Ascending aorta (tissue), 2 donors: ENCODE results near the gene ZC2HC1C. TPM values are rescaled to one million over a fixed set of nuclear protein-coding genes. Genes with fewer than 3 reads are reported as not detected.
"Not testable (repeated sequence)": the region's sequence is repeated elsewhere in the genome, so short reads cannot be mapped to it uniquely, and the experiment has no call there.

Experiments
- DNase-seq, 2 donors: peaks; one replicate each; pipeline ENCODE4 v3.0.0-alpha.2; 2019; ENCODE audit warnings: low spot score in 2 of 2
- H3K27ac ChIP-seq, 2 donors: fragments of 200-600 bp; sonication (generic); one replicate each; pipeline ENCODE4 v1.5.1; 2016 to 2017; ENCODE audit warnings: mild to moderate bottlenecking in 1 of 2
- H3K27me3 ChIP-seq: fragments of 200-600 bp; sonication (generic); one replicate; pipeline ENCODE4 v1.5.1; 2017
- H3K36me3 ChIP-seq, 2 donors: fragments of 200-600 bp; sonication (generic); one replicate each; pipeline ENCODE4 v1.5.1; 2016
- H3K4me1 ChIP-seq, 2 donors: fragments of 200-600 bp; sonication (generic); one replicate each; pipeline ENCODE4 v1.5.1; 2016 to 2017; ENCODE audit warnings: mild to moderate bottlenecking in 1 of 2
- H3K4me3 ChIP-seq, 2 donors: fragments of 200-600 bp; sonication (generic); one replicate each; pipeline ENCODE4 v1.5.1; 2016 to 2017; ENCODE audit warnings: mild to moderate bottlenecking in 1 of 2
- H3K9me3 ChIP-seq, 2 donors: fragments of 200-600 bp; sonication (generic); one replicate each; pipeline ENCODE4 v1.5.1; 2016
- intact Hi-C: fragments of 100-400 bp; cut with DNase I; formaldehyde crosslinking; loops from one replicate; pipeline ENCODE4 v1.15.1; 2023
- total RNA-seq: library from RNA; depleted of rRNA; stranded (reverse); fragments of >200 nt; gene quantifications from one replicate; pipeline ENCODE4 v1.1.0, GENCODE V29; 2016
- TF ChIP-seq, protein P1 (sequence below), 3 experiments: fragments of 200-600 bp in 2 of 3; fragments of 450-650 bp in 1 of 3; sonication (generic) in 2 of 3; IDR thresholded peaks; one replicate each; pipeline ENCODE4 v1.5.1; 2016 to 2019; ENCODE audit warnings: antibody characterized with exemption in 3 of 3, mild to moderate bottlenecking in 1 of 3, moderate library complexity in 1 of 3

Gene ZC2HC1C
- total RNA-seq, 1 donor from 2014 or later = not detected

DNA sequence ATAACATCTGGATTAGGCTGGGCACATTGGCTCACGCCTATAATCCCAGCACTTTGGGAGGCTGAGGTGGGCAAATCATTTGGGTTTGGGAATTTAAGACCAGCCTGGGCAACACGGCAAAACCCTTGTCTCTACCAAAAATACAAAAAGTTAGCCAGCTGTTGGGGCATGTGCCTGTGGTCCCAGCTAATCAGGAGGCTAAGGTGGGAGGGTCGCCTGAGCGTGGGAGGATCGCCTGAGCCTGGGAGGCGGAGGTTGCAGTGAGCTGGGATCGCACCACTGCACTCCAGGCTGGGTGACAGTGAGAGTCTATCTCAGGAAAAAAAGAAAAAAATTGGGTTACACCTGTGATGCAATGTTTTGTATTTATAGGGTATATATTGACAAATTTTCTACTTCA lies 52.1 kb downstream of the ZC2HC1C start:
- TF ChIP-seq, protein P1, sequence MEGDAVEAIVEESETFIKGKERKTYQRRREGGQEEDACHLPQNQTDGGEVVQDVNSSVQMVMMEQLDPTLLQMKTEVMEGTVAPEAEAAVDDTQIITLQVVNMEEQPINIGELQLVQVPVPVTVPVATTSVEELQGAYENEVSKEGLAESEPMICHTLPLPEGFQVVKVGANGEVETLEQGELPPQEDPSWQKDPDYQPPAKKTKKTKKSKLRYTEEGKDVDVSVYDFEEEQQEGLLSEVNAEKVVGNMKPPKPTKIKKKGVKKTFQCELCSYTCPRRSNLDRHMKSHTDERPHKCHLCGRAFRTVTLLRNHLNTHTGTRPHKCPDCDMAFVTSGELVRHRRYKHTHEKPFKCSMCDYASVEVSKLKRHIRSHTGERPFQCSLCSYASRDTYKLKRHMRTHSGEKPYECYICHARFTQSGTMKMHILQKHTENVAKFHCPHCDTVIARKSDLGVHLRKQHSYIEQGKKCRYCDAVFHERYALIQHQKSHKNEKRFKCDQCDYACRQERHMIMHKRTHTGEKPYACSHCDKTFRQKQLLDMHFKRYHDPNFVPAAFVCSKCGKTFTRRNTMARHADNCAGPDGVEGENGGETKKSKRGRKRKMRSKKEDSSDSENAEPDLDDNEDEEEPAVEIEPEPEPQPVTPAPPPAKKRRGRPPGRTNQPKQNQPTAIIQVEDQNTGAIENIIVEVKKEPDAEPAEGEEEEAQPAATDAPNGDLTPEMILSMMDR (IDR thresholded peaks at IDR 0.05) = no peak
- intact Hi-C loops = no loop called here
- H3K36me3 ChIP-seq = peaks cover 36 to 40% of the 10 kb centered on the region in 2 donors

DNA sequence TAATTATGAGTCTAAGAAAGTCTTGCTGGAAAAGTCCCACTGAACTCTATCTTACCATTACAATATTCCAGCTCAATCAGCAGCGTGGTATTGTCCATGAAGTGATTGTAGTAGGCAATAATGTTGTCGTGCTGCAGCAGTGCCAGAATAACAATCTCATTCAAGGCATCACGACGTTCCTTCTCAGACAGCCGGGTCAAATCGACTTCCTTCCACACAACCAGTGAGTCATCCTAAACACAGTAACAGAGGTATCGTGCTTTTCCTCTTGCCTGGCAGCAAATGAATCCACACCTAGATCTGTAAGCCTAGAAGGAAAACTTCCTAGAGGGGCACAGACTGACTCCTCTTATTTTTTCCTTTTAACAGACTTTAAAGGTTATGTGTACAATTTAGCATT lies 54.5 kb downstream of the ZC2HC1C start:
- peaks cover 15 to 17% of the 10 kb centered on the region in 2 donors for H3K36me3 ChIP-seq
- intact Hi-C loops = no loop called here
- H3K4me3 ChIP-seq = no peak overlapping the region
- peak overlapping the region; percentile 19 to 47 for H3K27ac ChIP-seq
- no peaks in the 10 kb centered on the region for H3K27me3 ChIP-seq
- H3K4me1 ChIP-seq = peaks cover 6 to 18% of the 10 kb centered on the region in 2 donors
- no peaks in the 10 kb centered on the region for H3K9me3 ChIP-seq
- TF ChIP-seq, protein P1 (IDR thresholded peaks at IDR 0.05) = no peak
- DNase-seq = peak in 1 of 2 donors; percentile 21

More for the DNA sequence above, 52.1 kb downstream of the ZC2HC1C start:
- Histone ChIP-seq H3K4me1 (peaks cover 0 to 5% of the 10 kb centered on the region in 2 donors), H3K27me3 (no peaks in the 10 kb centered on the region), H3K9me3 (no peaks in the 10 kb centered on the region), H3K4me3 (no peak overlapping the region), H3K27ac (no peak overlapping the region)
- no peak for DNase-seq

DNA sequence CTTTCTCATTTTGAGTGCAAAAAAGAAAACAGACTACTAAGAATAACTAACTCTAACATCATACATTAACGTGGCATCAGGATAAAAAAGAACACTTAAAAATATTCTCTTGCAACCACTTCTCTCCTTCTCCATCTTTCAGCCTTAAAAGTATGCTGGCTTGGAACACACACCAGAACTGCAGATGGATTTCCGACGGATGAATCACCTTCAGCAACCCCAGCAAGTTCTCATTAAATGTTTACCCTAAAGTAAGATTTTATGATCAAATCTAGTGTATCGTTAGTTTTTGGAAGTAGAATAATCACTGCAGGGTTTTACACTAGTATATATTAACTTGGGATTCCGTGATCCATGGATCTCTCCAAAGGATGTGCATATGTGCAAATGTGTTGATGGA lies 56.2 kb downstream of the ZC2HC1C start:
- TF ChIP-seq, protein P1 (IDR thresholded peaks at IDR 0.05) = no peak
- no peaks in the 10 kb centered on the region for H3K27me3 ChIP-seq
- H3K4me3 ChIP-seq = peak overlapping the region; percentile 67 to 89
- H3K36me3 ChIP-seq = peaks cover 0 to 2% of the 10 kb centered on the region in 2 donors
- peak overlapping the region; percentile 90 to 99 for H3K27ac ChIP-seq
- intact Hi-C loops = loop anchor here (2.0 kb wide), 1 partner anchor 111 kb away; no protein-coding TSS in a partner anchor
- H3K9me3 ChIP-seq = no peaks in the 10 kb centered on the region
- peaks cover 6 to 18% of the 10 kb centered on the region in 2 donors for H3K4me1 ChIP-seq
- DNase-seq = no peak

DNA sequence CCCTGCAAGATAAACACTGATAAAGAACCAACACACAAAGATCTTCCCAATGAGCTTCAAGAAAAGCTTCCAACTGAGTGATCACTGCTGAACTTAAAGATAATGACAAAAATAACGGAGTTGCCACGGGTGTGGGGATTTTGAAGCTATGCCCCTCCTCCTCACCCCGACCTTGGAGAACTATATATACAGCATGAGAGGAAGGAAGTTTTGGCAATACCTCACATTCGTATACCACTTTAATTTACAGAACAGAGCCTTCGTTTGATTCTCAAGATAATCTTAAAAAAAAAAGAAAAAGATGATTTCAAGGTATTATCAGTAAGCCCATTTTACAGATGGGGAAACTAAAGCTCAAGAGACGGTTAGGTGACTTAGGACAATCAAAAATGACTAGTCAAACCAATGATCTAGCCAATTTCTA lies 56.7 kb downstream of the ZC2HC1C start:
- Histone ChIP-seq H3K27ac (peak overlapping the region; percentile 90 to 99), H3K27me3 (no peaks in the 10 kb centered on the region), H3K4me3 (peak overlapping the region; percentile 67 to 89), H3K4me1 (peaks cover 6 to 18% of the 10 kb centered on the region in 2 donors), H3K9me3 (no peaks in the 10 kb centered on the region), H3K36me3 (no peaks in the 10 kb centered on the region)
- intact Hi-C loops = loop anchor here (2.0 kb wide), 1 partner anchor 111 kb away; no protein-coding TSS in a partner anchor
- TF ChIP-seq, protein P1 (IDR thresholded peaks at IDR 0.05) = no peak
- no peak for DNase-seq

DNA sequence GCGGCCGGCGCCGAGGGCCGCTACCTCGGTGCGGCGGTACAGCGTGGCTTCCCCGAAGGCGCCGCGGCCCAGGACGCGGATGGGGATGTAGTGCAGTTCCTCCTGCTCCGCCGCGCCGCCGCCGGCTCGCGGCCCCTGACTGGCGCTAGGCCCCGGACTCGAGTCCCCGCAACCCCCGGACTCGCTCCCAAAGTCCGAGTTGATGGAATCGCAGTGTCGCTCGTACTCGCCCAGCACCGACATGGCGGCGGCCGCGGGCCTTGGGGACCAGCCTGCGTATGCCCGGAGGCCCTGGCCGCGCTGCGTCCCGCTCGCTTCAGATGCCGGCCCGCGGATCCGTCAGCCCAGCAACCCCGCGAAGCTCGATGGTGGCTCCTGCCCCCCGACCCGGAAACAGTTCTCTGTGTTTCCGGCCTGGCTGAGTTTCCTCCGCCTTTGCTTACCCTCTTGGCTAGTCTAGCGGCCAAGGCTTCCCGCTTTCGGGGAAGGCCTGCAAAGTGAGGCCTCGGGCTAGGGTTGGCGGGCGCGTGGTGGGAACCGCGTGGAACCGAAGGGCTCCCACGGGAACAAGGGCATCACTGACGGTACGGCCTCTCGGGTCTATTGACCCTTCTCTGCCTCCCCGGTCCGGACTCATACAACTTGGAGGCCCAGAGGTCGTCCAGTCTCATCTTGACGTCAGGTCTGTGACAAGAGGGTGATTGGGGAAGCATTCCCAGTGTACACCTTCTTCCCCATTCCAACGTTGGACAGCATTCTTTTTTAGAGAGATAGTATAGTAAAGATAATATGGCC lies 57.4 kb downstream of the ZC2HC1C start, which contains the start of gene NEK9:
TSS of gene NEK9 (minus strand) at position 370 of the 795 bp plus-strand sequence. CDS start at position 243, 127 bp downstream.
- H3K4me1 ChIP-seq = peaks cover 6 to 18% of the 10 kb centered on the region in 2 donors
- TF ChIP-seq, protein P1 (IDR thresholded peaks at IDR 0.05) = no peak
- no peaks in the 10 kb centered on the region for H3K36me3 ChIP-seq
- H3K9me3 ChIP-seq = no peaks in the 10 kb centered on the region
- intact Hi-C loops = loop anchor here (2.0 kb wide), 1 partner anchor 110 kb away; no protein-coding TSS in a partner anchor
- peak; percentile 36 to 94 for DNase-seq
- peak within 1 kb of the TSS; percentile 67 to 89 for H3K4me3 ChIP-seq
- peak within 1 kb of the TSS; percentile 90 to 99 for H3K27ac ChIP-seq
- H3K27me3 ChIP-seq = no peaks in the 10 kb centered on the region

DNA sequence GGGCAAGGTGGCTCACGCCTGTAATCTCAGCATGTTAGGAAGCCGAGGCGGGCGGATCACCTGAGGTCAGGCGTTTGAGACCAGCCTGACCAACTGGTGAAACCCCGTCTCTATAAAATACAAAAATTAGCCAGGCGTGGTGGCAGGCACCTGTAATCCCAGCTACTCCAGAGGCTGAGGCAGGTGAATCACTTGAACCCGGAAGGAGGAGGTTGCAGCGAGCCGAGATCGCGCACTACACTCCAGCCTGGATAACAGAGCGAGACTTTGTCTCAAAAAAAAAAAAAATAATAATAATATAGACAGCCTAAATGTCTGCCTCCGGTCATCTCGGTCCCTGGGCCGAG lies 58.0 kb downstream of the ZC2HC1C start:
- not testable (repeated sequence) for H3K27me3 ChIP-seq, H3K9me3 ChIP-seq, H3K36me3 ChIP-seq, DNase-seq
- intact Hi-C loops = loop anchor here (2.0 kb wide), 1 partner anchor 109 kb away; no protein-coding TSS in a partner anchor
- Histone ChIP-seq H3K4me3 (peak overlapping the region; percentile 67 to 89), H3K27ac (peak overlapping the region; percentile 90 to 99), H3K4me1 (peaks cover 6 to 18% of the 10 kb centered on the region in 2 donors)
